Trophoblast cell (in vitro differentiated cells and primary cell): ENCODE data around the gene ATP8B3.

Experiments
- DNase-seq, 2 donors: peaks; one replicate each; pipeline ENCODE4 v3.0.0-alpha.2; 2016
- H2AFZ ChIP-seq: 2 replicates; pipeline ENCODE4 v1.6.1; 2013; ENCODE audit warnings: low read length, moderate library complexity, mild to moderate bottlenecking; ENCODE audit not compliant: insufficient read depth, poor library complexity
- H2AK5ac ChIP-seq: 2 replicates; pipeline ENCODE4 v1.6.1; 2013; ENCODE audit warnings: mild to moderate bottlenecking, low read length
- H2BK120ac ChIP-seq: 2 replicates; pipeline ENCODE4 v1.6.1; 2013; ENCODE audit warnings: low read length, mild to moderate bottlenecking, moderate library complexity; ENCODE audit not compliant: insufficient read depth, poor library complexity
- H2BK12ac ChIP-seq: 2 replicates; pipeline ENCODE4 v1.6.1; 2013; ENCODE audit warnings: mild to moderate bottlenecking, low read length, moderate library complexity
- H2BK5ac ChIP-seq: 2 replicates; pipeline ENCODE4 v1.6.1; 2013; ENCODE audit warnings: low read length, low read depth, moderate library complexity, mild to moderate bottlenecking; ENCODE audit not compliant: poor library complexity
- H3K14ac ChIP-seq: 2 replicates; pipeline ENCODE4 v1.6.1; 2013; ENCODE audit warnings: mild to moderate bottlenecking, low read length
- H3K18ac ChIP-seq: 2 replicates; pipeline ENCODE4 v1.6.1; 2013; ENCODE audit warnings: mild to moderate bottlenecking, low read length
- H3K23ac ChIP-seq: 2 replicates; pipeline ENCODE4 v1.6.1; 2013; ENCODE audit warnings: low read length
- H3K27ac ChIP-seq: 2 replicates; pipeline ENCODE4 v1.5.1; 2013; ENCODE audit warnings: low read depth, mild to moderate bottlenecking, inconsistent platforms, low read length, moderate library complexity
- H3K27me3 ChIP-seq: 2 replicates; pipeline ENCODE4 v1.6.1; 2013; ENCODE audit warnings: inconsistent platforms, mild to moderate bottlenecking, low read length, moderate library complexity; ENCODE audit not compliant: insufficient read depth
- H3K36me3 ChIP-seq, 2 experiments: 1 replicate in 1 of 2; 2 replicates in 1 of 2; pipeline ENCODE4 v1.6.1; 2013; ENCODE audit warnings: low read length in 2 of 2, mild to moderate bottlenecking in 2 of 2, moderate library complexity in 1 of 2; ENCODE audit not compliant: insufficient read depth in 2 of 2, control insufficient read depth in 1 of 2
- H3K4ac ChIP-seq: 2 replicates; pipeline ENCODE4 v1.6.1; 2013; ENCODE audit warnings: low read depth, mild to moderate bottlenecking, low read length, moderate library complexity
- H3K4me1 ChIP-seq, 2 experiments: 1 replicate in 1 of 2; 2 replicates in 1 of 2; pipeline ENCODE4 v1.6.1; 2013; ENCODE audit warnings: low read length in 2 of 2, mild to moderate bottlenecking in 2 of 2, moderate library complexity in 1 of 2; ENCODE audit not compliant: insufficient read depth in 2 of 2, control insufficient read depth in 1 of 2
- H3K4me2 ChIP-seq: 2 replicates; pipeline ENCODE4 v1.6.1; 2013; ENCODE audit warnings: inconsistent platforms, mild to moderate bottlenecking, low read length, moderate library complexity
- H3K4me3 ChIP-seq: 2 replicates; pipeline ENCODE4 v1.5.1; 2013; ENCODE audit warnings: mild to moderate bottlenecking, low read depth, low read length, inconsistent platforms
- H3K79me1 ChIP-seq: one replicate; pipeline ENCODE4 v1.6.1; 2013; ENCODE audit warnings: low read length
- H3K79me2 ChIP-seq: 2 replicates; pipeline ENCODE4 v1.6.1; 2013; ENCODE audit warnings: low read length, mild to moderate bottlenecking; ENCODE audit not compliant: control insufficient read depth, insufficient read depth, poor library complexity
- H3K9ac ChIP-seq: 2 replicates; pipeline ENCODE4 v1.6.1; 2013; ENCODE audit warnings: mild to moderate bottlenecking, low read length
- H3K9me3 ChIP-seq: 2 replicates; pipeline ENCODE4 v1.6.1; 2013; ENCODE audit warnings: low read depth, mild to moderate bottlenecking, control low read depth, inconsistent platforms, low read length; ENCODE audit not compliant: insufficient read depth
- H4K12ac ChIP-seq: 2 replicates; pipeline ENCODE4 v1.6.1; 2013; ENCODE audit warnings: low read depth, mild to moderate bottlenecking, low read length, moderate library complexity
- H4K8ac ChIP-seq: 2 replicates; pipeline ENCODE4 v1.6.1; 2013; ENCODE audit warnings: low read depth, mild to moderate bottlenecking, low read length, moderate library complexity
- H4K91ac ChIP-seq: one replicate; pipeline ENCODE4 v1.6.1; 2013; ENCODE audit warnings: low read depth, mild to moderate bottlenecking, low read length, moderate library complexity
- WGBS: extraction: QIAGEN DNeasy Blood & Tissue Kit; methylation state at CpG from one replicate; pipeline ENCODE4 v1.1.7; 2013; ENCODE audit warnings: missing lambda C conversion rate; ENCODE audit not compliant: insufficient read length, insufficient coverage; ENCODE audit errors: extremely low coverage; 5-methylcytosine and 5-hydroxymethylcytosine counted together

ATP8B3 gene

DNA sequence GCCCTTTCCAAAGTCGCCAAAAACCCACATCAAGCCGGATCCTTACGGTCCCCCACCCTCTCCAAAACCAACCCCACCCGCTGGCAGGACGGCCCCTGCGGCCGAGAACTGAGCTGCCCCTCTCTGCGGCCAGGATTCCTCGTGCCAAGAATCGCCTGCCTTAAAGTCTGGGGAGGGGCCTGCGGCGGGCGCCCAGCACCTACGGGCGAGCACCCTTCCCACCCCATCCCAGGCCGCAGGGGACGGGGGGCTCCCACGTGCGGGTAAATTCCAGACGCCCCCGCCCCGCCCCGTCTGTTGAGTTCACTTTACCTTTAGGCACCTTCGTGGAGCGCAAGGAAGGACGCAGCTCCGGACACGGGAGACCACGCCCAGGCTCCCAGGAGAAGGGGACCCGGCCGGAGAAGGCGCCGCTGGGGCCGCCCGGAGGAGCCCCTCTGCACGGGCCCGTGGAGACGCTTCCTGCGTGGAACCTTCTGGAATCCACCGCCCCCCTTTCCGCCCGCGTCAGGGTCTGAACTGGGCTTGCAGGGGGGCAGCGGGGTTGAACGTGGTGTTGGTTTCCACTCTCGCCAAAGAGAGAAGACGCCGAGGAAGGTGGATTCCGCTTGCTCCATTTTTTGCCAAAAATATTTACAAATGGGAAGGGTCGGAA, 36.0 kb downstream of the ATP8B3 start:
- H3K9ac ChIP-seq = no peak overlapping the region
- no peak overlapping the region for H3K4ac ChIP-seq
- no peak overlapping the region for H2AFZ ChIP-seq
- H2AK5ac ChIP-seq = no peak overlapping the region
- no peak for DNase-seq
- H3K4me2 ChIP-seq = no peak overlapping the region
- no peak overlapping the region for H3K4me3 ChIP-seq
- H4K12ac ChIP-seq = no peak overlapping the region
- no peak overlapping the region for H4K8ac ChIP-seq
- H3K23ac ChIP-seq = no peak overlapping the region
- no peak overlapping the region for H2BK120ac ChIP-seq
- no peaks in the 10 kb centered on the region for H3K36me3 ChIP-seq
- no peaks in the 10 kb centered on the region for H3K79me2 ChIP-seq
- peaks cover 20% of the 10 kb centered on the region for H3K9me3 ChIP-seq
- peaks cover 62% of the 10 kb centered on the region for H3K27me3 ChIP-seq
- no peaks in the 10 kb centered on the region for H3K4me1 ChIP-seq
- no CpG with 5 or more reads among the region's 50 CpGs for WGBS
- H3K18ac ChIP-seq = no peak overlapping the region
- no peak overlapping the region for H4K91ac ChIP-seq
- H3K14ac ChIP-seq = no peak overlapping the region
- H3K79me1 ChIP-seq = no peaks in the 10 kb centered on the region
- H2BK12ac ChIP-seq = no peak overlapping the region
- H2BK5ac ChIP-seq = no peak overlapping the region
- H3K27ac ChIP-seq = no peak overlapping the region

DNA sequence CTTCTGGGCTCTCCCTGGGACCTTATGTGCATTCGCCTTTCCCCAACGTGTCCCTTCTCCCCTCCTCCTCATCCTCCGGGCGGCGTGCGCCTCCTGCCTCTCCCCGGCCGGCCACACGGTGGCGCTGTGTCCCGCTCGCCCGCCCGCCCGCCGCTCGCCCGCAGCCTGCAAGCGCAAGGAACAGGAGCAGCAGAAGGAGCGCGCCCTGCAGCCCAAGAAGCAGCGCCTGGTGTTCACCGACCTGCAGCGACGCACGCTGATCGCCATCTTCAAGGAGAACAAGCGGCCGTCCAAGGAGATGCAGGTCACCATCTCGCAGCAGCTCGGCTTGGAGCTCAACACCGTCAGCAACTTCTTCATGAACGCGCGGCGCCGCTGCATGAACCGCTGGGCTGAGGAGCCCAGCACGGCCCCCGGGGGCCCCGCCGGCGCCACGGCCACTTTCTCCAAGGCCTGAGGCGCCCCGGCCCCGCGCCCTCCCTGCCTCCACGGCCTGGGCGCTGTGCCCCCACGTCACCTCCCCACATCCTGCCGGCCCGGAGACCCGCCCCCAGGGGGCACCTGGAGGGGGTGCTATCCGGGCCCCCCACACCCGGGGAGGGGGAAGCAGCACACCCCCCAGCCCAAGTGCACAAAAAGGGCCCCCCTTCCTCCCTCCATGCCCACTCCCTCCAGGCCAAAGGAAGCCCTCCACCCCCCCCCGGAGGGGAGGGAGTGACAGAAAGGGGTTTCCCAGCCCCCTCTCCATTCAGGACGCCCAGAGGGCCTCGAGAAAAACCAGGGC, 36.9 kb downstream of the ATP8B3 start:
- no peak overlapping the region for H2AK5ac ChIP-seq
- no CpG with 5 or more reads among the region's 59 CpGs for WGBS
- no peak overlapping the region for H3K18ac ChIP-seq
- no peak overlapping the region for H2AFZ ChIP-seq
- H4K12ac ChIP-seq = no peak overlapping the region
- no peak overlapping the region for H3K4me3 ChIP-seq
- no peaks in the 10 kb centered on the region for H3K4me1 ChIP-seq
- DNase-seq = peak; percentile 24 to 57
- H3K9me3 ChIP-seq = peaks cover 22% of the 10 kb centered on the region
- no peak overlapping the region for H3K27ac ChIP-seq
- no peak overlapping the region for H2BK120ac ChIP-seq
- H3K9ac ChIP-seq = no peak overlapping the region
- H3K4ac ChIP-seq = no peak overlapping the region
- no peaks in the 10 kb centered on the region for H3K79me1 ChIP-seq
- H3K4me2 ChIP-seq = no peak overlapping the region
- H4K91ac ChIP-seq = no peak overlapping the region
- no peak overlapping the region for H2BK5ac ChIP-seq
- H3K79me2 ChIP-seq = no peaks in the 10 kb centered on the region
- H3K14ac ChIP-seq = no peak overlapping the region
- no peaks in the 10 kb centered on the region for H3K36me3 ChIP-seq
- no peak overlapping the region for H2BK12ac ChIP-seq
- no peak overlapping the region for H4K8ac ChIP-seq
- H3K27me3 ChIP-seq = peaks cover 58% of the 10 kb centered on the region
- H3K23ac ChIP-seq = no peak overlapping the region

DNA sequence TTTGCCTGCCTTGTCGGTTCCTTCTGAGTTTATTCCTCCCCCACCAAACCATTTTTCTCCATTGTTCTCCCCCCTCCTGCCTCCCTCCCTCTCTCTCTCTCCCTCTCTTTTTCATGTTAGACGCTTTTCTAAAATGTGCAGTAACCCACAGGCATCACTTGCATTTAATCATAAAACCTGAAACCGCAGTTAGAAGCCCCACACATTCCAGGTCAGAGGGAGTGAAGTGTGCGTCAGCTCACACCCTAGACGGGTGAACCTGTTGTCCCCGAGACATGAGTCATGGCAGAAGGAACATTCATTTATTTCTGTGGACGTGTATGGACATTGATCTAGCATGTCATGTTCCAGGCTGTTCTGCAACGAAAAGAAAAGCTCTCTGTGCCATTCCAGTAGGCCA, 38.9 kb downstream of the ATP8B3 start:
- Histone ChIP-seq H3K9ac (no peak overlapping the region), H3K4me2 (no peak overlapping the region), H3K23ac (no peak overlapping the region), H3K27me3 (peaks cover 55% of the 10 kb centered on the region), H4K91ac (no peak overlapping the region), H2BK12ac (no peak overlapping the region), H2AK5ac (no peak overlapping the region), H3K4ac (no peak overlapping the region), H3K79me2 (no peaks in the 10 kb centered on the region), H3K4me3 (no peak overlapping the region), H3K36me3 (no peaks in the 10 kb centered on the region), H3K27ac (no peak overlapping the region), H4K12ac (no peak overlapping the region), H3K18ac (no peak overlapping the region), H3K9me3 (peaks cover 28% of the 10 kb centered on the region), H2AFZ (no peak overlapping the region), H3K14ac (no peak overlapping the region), H3K4me1 (no peaks in the 10 kb centered on the region), H4K8ac (no peak overlapping the region), H2BK120ac (no peak overlapping the region), H2BK5ac (no peak overlapping the region), H3K79me1 (no peaks in the 10 kb centered on the region)
- no CpG with 5 or more reads among the region's 8 CpGs for WGBS
- DNase-seq = peak in 1 of 2 donors; percentile 37

DNA sequence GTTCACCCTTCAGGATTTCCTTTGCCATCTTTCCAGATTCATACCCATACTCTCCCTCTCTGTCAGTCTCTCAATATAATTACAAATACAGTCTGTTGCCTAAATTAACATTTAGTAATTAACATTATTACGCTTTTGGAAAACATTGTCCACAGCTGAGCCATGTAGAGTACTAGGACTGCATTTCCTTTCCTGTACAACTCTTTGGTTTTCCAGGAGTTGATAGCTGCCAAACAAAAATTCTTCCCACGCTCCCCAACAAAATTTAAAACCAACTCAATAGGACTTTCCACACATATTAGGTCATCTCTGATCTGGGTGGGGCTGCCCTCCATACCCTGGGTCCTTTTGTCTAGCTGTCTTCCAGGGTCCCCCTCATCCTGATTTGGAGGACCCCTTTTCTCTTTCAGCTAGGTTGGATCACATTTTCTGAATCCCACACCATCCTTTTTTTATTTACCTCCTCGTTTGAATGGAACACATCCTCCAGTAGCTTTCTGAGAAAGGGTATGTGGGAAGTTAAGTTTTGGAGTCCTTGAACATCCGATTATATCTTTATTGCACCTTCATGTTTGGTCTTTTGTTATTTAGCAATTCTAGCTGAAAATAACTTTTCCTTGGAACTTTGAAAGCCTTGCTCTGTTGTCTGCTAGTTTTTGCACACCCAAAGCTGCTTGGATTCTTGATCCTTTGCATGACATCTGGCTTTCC, 41.1 kb downstream of the ATP8B3 start:
- peaks cover 53% of the 10 kb centered on the region for H3K27me3 ChIP-seq
- 100% methylated on average over 1 of the region's 4 CpGs for WGBS
- no peak overlapping the region for H3K4me3 ChIP-seq
- H3K4me2 ChIP-seq = no peak overlapping the region
- H3K18ac ChIP-seq = no peak overlapping the region
- H3K79me2 ChIP-seq = no peaks in the 10 kb centered on the region
- H3K4ac ChIP-seq = no peak overlapping the region
- no peaks in the 10 kb centered on the region for H3K79me1 ChIP-seq
- H3K27ac ChIP-seq = no peak overlapping the region
- H3K14ac ChIP-seq = no peak overlapping the region
- H3K36me3 ChIP-seq = no peaks in the 10 kb centered on the region
- H3K9ac ChIP-seq = no peak overlapping the region
- no peak overlapping the region for H2BK120ac ChIP-seq
- no peak overlapping the region for H4K8ac ChIP-seq
- no peak overlapping the region for H4K91ac ChIP-seq
- DNase-seq = no peak
- no peaks in the 10 kb centered on the region for H3K4me1 ChIP-seq
- no peak overlapping the region for H2BK12ac ChIP-seq
- peaks cover 25% of the 10 kb centered on the region for H3K9me3 ChIP-seq
- H2BK5ac ChIP-seq = no peak overlapping the region
- H4K12ac ChIP-seq = no peak overlapping the region
- H2AFZ ChIP-seq = no peak overlapping the region
- H3K23ac ChIP-seq = no peak overlapping the region
- no peak overlapping the region for H2AK5ac ChIP-seq
